HEK293 (cell line): ENCODE results near the gene MTX1.

Experiments
- FEZF1 ChIP-seq: fragments of 450-650 bp; formaldehyde crosslinking; IDR thresholded peaks from 2 replicates; pipeline ENCODE4 v1.5.1; 2016; ENCODE audit warnings: missing biosample characterization, missing genetic modification characterization
- KLF8 ChIP-seq: fragments of 450-650 bp; formaldehyde crosslinking; IDR thresholded peaks from 2 replicates; pipeline ENCODE4 v1.5.1; 2016; ENCODE audit warnings: missing biosample characterization, missing genetic modification characterization
- OSR2 ChIP-seq: fragments of 450-650 bp; formaldehyde crosslinking; IDR thresholded peaks from 2 replicates; pipeline ENCODE4 v1.5.1; 2016; ENCODE audit warnings: missing biosample characterization, missing genetic modification characterization
- PRDM10 ChIP-seq: fragments of 450-650 bp; formaldehyde crosslinking; IDR thresholded peaks from 2 replicates; pipeline ENCODE4 v1.5.1; 2016; ENCODE audit warnings: missing biosample characterization, missing genetic modification characterization
- PRDM2 ChIP-seq: fragments of 450-650 bp; formaldehyde crosslinking; IDR thresholded peaks from 2 replicates; pipeline ENCODE4 v1.5.1; 2016; ENCODE audit warnings: missing biosample characterization, missing genetic modification characterization, borderline replicate concordance
- PRDM6 ChIP-seq: fragments of 450-650 bp; formaldehyde crosslinking; IDR thresholded peaks from 2 replicates; pipeline ENCODE4 v1.5.1; 2017; ENCODE audit warnings: missing biosample characterization, missing genetic modification characterization
- ZNF169 ChIP-seq: fragments of 450-650 bp; formaldehyde crosslinking; IDR thresholded peaks from 2 replicates; pipeline ENCODE4 v1.5.1; 2016; ENCODE audit warnings: missing biosample characterization, missing genetic modification characterization
- ZNF202 ChIP-seq: fragments of 450-650 bp; formaldehyde crosslinking; IDR thresholded peaks from 2 replicates; pipeline ENCODE4 v1.5.1; 2016; ENCODE audit warnings: missing biosample characterization, missing genetic modification characterization, borderline replicate concordance
- ZNF670 ChIP-seq: fragments of 450-650 bp; formaldehyde crosslinking; IDR thresholded peaks from 2 replicates; pipeline ENCODE4 v1.5.1; 2016; ENCODE audit warnings: missing biosample characterization, missing genetic modification characterization, low read depth
- ZNF692 ChIP-seq: fragments of 450-650 bp; formaldehyde crosslinking; IDR thresholded peaks from 2 replicates; pipeline ENCODE4 v1.5.1; 2016; ENCODE audit warnings: missing biosample characterization, missing genetic modification characterization
- ZNF747 ChIP-seq: fragments of 450-650 bp; formaldehyde crosslinking; IDR thresholded peaks from 2 replicates; pipeline ENCODE4 v1.5.1; 2016; ENCODE audit warnings: missing biosample characterization, missing genetic modification characterization
- ZSCAN4 ChIP-seq: fragments of 450-650 bp; formaldehyde crosslinking; IDR thresholded peaks from 2 replicates; pipeline ENCODE4 v1.5.1; 2017; ENCODE audit warnings: missing biosample characterization, missing genetic modification characterization

MTX1 gene

GRCh38 chr1:155167166-155168104, 41.1 kb upstream of the MTX1 start (continued):
- TF ChIP-seq PRDM2 (tag by site-specific recombination) (no peak), ZNF747 (tag by site-specific recombination) (no peak), ZSCAN4 (no peak), PRDM6 (tag by site-specific recombination) (no peak), PRDM10 (peak; percentile 78), OSR2 (no peak), ZNF202 (tag by site-specific recombination) (no peak), ZNF169 (tag by site-specific recombination) (no peak), KLF8 (tag by site-specific recombination) (peak; percentile 75; the same call in 1 of the 2 replicates), FEZF1 (no peak), ZNF692 (tag by site-specific recombination) (peak; percentile 47; the same call in 1 of the 2 replicates), ZNF670 (no peak)
